ENCODE measurements around the gene ATP6V0D1. TPM values are rescaled to one million over a fixed set of nuclear protein-coding genes. Genes with fewer than 3 reads are reported as not detected.
A peak's percentile ranks its signal among the peaks of the same experiment; 100 is the strongest.

ATP6V0D1 gene
- total RNA-seq, 1 experiment from 2014 or later: 43.0 TPM

DNA sequence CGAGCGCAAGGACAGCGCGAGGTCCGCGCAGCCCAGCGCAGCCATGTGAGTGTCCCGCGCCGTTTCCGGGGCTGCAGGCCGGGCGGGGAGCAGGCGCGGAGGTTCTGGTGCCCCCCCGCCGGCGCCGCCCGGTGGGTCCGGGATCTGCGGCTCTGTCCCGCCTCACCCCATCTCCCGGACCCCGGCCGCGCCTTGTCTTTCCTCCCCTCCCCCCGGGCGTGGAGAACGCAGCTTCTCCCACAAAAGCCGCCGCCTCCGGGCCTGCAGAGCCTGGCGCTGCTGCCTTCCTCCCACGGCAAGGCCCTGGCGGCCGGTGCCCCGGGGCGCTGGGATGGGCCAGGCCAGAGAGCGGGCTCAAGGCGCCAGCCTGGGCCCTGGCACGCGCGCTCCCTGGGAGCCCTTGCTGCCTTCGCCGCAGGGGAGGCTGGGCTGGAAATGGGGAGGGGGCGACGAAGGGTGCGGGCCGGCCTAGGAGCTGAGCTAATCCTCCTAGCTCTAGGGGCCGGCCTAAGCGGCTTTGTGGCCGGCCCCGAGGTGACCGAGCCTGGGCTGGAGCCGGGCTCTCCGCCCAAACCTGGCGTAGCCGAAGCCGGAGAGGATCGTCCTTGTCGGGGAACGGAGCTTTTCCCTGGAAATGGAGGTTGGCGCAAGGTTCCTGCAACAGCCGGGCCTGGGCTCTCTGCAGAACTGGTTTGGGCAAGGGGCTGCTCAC, 48.1 kb upstream of the ATP6V0D1 start:
- TF ChIP-seq, protein P1, sequence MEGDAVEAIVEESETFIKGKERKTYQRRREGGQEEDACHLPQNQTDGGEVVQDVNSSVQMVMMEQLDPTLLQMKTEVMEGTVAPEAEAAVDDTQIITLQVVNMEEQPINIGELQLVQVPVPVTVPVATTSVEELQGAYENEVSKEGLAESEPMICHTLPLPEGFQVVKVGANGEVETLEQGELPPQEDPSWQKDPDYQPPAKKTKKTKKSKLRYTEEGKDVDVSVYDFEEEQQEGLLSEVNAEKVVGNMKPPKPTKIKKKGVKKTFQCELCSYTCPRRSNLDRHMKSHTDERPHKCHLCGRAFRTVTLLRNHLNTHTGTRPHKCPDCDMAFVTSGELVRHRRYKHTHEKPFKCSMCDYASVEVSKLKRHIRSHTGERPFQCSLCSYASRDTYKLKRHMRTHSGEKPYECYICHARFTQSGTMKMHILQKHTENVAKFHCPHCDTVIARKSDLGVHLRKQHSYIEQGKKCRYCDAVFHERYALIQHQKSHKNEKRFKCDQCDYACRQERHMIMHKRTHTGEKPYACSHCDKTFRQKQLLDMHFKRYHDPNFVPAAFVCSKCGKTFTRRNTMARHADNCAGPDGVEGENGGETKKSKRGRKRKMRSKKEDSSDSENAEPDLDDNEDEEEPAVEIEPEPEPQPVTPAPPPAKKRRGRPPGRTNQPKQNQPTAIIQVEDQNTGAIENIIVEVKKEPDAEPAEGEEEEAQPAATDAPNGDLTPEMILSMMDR (conservative IDR thresholded peaks at IDR 0.05): no peak
- Histone ChIP-seq H3K27me3 (ENCODE audit: insufficient read depth, low read length) (peaks cover 57% of the 10 kb centered on the region; the same call in 1 of the 2 replicates), H3K23ac (ENCODE audit: insufficient read length, low read depth, low read length) (no peak overlapping the region), H2AK5ac (ENCODE audit: insufficient read length, low read length) (no peak overlapping the region), H3K9me3 (ENCODE audit: control insufficient read depth, low read depth, low read length) (no peaks in the 10 kb centered on the region), H2BK5ac (ENCODE audit: insufficient read length, low read length) (no peak overlapping the region), H4K8ac (replicated peaks; ENCODE audit: insufficient read length, low read depth, low read length) (no peak overlapping the region), H4K5ac (ENCODE audit: insufficient read length, low read depth, low read length) (no peak overlapping the region), H3K56ac (ENCODE audit: insufficient read length, low read depth, low read length) (no peak overlapping the region), H2BK15ac (ENCODE audit: low read depth, low read length) (no peak overlapping the region), H3K79me1 (ENCODE audit: insufficient read depth, low read depth, low read length, poor library complexity, severe bottlenecking) (no peaks in the 10 kb centered on the region), H4K91ac (ENCODE audit: insufficient read length, low read depth, low read length) (no peak overlapping the region), H3K79me2 (ENCODE audit: insufficient read depth, low read length) (no peaks in the 10 kb centered on the region), H3K14ac (ENCODE audit: insufficient read depth, low read length) (0 out of 2 replicates have a peak overlapping the region, but pooled peaks have one; percentile 1), H3T11ph (ENCODE audit: low read length) (no peak overlapping the region), H3K27ac (ENCODE audit: insufficient read length, low read depth, low read length) (no peak overlapping the region), H2BK20ac (ENCODE audit: low read depth, low read length, poor library complexity, severe bottlenecking) (no peak overlapping the region), H4K20me1 (ENCODE audit: control insufficient read depth, insufficient read depth, insufficient read length) (no peaks in the 10 kb centered on the region), H3K9ac (ENCODE audit: extremely low read depth, insufficient read length, low read length) (no peak overlapping the region), H3K18ac (ENCODE audit: insufficient read length, low read depth, low read length) (no peak overlapping the region), H3K4ac (ENCODE audit: low read depth, low read length) (no peak overlapping the region), H3K4me2 (ENCODE audit: insufficient read depth, insufficient read length, low read length) (peak overlapping the region; percentile 82), H2AFZ (ENCODE audit: low read length) (no peak overlapping the region), H2BK12ac (ENCODE audit: insufficient read length, low read depth, low read length) (no peak overlapping the region), H3K4me1 (ENCODE audit: insufficient read depth, low read length) (no peaks in the 10 kb centered on the region; the same call in 1 of the 2 replicates), H2BK120ac (ENCODE audit: low read depth, low read length, poor library complexity, severe bottlenecking) (no peak overlapping the region), H3K23me2 (ENCODE audit: insufficient read length, low read depth, low read length, poor library complexity, severe bottlenecking) (peaks cover 18% of the 10 kb centered on the region)
- Mint-ChIP-seq H3K9me3 (peaks cover 0 to 4% of the 10 kb centered on the region in 2 experiments; a peak in 1 of 5 replicates), H3K4me3 (peak overlapping the region; percentile 58 to 83), H3K36me3 (ENCODE audit: insufficient read depth in 1 of 3, low read depth in 3 of 3) (no peaks in the 10 kb centered on the region), H3K27ac (no peak overlapping the region), H3K27me3 (ENCODE audit: low read depth) (peaks cover 92% of the 10 kb centered on the region), H3K4me1 (peaks cover 10 to 11% of the 10 kb centered on the region in 2 experiments)
- DNase-seq: no peak
- no CpG with 5 or more reads among the region's 65 CpGs for WGBS (ENCODE audit: extremely low coverage, insufficient read length, low lambda C conversion rate)

All from H9 (cell line).